ENCODE measurements around the gene ANLN.

GRCh38 chr7:36372156-36372555 is 17.5 kb upstream of the ANLN start:
- no peak for TF ChIP-seq RAD21 (conservative IDR thresholded peaks at IDR 0.05)
- no peak for TF ChIP-seq CTCF (IDR thresholded peaks at IDR 0.05; ENCODE audit: poor library complexity, severe bottlenecking)
- no peak for TF ChIP-seq EZH2 (IDR thresholded peaks at IDR 0.05; ENCODE audit: borderline replicate concordance, insufficient read depth, low read length, poor library complexity, severe bottlenecking)
- no peak for TF ChIP-seq EP300 (conservative IDR thresholded peaks at IDR 0.05; ENCODE audit: poor library complexity, severe bottlenecking)
- no peak for TF ChIP-seq REST (IDR thresholded peaks at IDR 0.05; ENCODE audit: borderline replicate concordance)
- no peak for TF ChIP-seq POLR2AphosphoS5 (IDR thresholded peaks at IDR 0.05)
- no peak for TF ChIP-seq TAF1 (IDR thresholded peaks at IDR 0.05; ENCODE audit: low read depth)

All from neural cell (in vitro differentiated cells).